GM19023 (cell line): ENCODE measurements around the gene WDR45B.
"Not testable (repeated sequence)": the region's sequence is repeated elsewhere in the genome, so short reads cannot be mapped to it uniquely, and the experiment has no call there.

ENCODE experiments used
- ATAC-seq: cut with Tn5 transposase; IDR thresholded peaks from one replicate; pipeline ENCODE4 v1.9.1; 2021; ENCODE audit warnings: mild to moderate bottlenecking, moderate library complexity; ENCODE audit not compliant: unreplicated experiment

WDR45B gene

DNA sequence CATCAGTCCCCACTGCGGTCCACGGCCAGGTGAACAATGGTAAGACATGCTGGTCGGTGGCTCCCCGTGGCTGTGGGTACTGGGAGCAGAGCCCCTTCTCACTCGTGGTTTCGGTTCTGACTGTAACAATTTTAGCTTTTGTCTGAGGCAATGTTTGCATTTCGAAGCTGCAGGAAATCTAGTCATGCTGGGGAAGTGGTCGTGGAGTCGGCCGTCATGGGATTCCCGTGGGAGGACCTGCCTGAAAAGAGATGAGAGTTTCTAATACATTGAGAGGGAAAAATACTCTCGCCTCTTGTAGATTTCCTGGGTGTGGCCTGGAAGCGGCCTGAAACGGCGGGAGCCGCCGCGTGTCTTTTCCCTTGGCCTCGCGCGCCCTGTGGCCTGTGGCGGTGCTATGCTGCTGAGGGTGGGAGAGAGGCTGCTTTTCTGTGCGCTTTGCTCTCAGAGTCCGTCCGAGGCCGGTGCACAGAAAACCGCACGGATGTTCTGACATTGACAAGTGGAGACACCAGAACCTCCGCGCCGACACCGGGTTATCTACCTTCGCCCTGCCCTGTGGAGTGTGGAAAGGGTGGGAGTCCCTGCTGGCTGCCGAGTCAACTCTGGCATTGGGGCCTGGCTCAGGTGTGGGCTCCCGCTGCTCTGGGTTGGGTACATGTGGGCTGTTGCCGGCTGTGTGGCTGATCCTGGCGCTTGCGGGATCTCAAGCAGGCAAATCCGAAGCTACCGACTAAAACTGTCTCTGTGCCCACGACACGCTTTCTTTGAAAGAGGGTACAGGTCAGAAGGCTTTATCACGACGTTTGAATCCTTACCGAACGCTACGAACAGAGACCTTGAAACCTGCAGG lies 60.8 kb downstream of the WDR45B start:
- no peak for ATAC-seq

DNA sequence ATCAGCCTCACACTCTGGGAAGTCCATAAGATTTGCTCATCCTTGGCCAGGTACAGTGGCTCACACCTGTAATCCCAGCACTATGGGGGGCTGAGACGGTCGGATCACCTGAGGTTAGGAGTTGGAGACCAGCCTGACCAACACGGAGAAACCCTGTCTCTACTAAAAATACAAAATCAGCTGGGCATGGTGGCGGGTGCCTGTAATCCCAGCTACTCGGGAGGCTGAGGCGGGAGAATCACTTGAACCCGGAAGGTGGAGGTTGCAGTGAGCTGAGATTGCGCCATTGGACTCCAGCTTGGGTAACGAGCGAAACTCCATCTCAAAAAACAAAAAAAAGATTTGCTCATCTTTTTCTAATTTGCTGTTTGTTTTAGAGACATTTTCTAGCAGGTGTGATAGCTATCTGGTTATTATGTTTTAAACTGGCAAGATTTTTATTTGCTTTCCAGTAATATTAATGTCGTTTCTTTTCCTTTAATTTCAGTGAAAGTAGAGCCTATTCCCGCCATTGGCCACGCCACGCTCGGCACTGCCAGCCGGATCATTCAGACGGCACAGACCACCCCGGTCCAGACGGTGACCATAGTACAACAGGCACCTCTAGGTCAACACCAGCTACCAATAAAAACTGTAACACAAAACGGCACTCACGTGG lies 61.5 kb downstream of the WDR45B start:
- no peak for ATAC-seq

GRCh38 chr17:82585935-82586575 lies 62.2 kb downstream of the WDR45B start:
- not testable (repeated sequence) for ATAC-seq

DNA sequence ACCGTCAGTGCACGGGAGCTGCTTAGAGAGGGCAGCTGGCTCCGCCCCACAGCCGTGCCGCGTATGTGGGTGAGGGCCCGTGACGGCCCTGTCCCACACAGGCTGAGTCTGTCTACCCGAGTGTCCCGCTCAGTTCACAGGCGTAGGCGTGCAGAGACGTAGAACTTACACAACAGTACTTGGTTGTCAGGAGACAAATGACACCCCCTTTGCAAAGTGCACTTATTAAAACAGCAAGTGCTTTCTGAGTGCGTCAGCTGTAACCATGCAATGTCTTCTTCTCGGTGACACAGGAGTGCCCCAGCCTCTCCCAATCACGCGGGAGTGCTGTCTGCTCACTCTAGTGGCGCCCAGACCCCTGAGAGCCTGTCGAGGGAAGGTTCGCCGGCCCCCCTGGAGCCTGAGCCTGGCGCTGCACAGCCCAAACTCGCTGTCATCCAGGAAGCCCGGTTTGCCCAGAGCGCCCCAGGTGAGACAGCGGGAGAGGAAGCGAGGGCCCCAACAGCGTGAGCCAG lies 64.5 kb downstream of the WDR45B start:
- ATAC-seq, result no peak

- no peak for ATAC-seq
These were observed 65.5 kb downstream of the WDR45B start for GRCh38 chr17:82582709-82583108.

- ATAC-seq, result no peak
These were observed 66.0 kb downstream of the WDR45B start for GRCh38 chr17:82582213-82582612.

GRCh38 chr17:82579969-82580368 lies 68.3 kb downstream of the WDR45B start:
- ATAC-seq, result not testable (repeated sequence)

DNA sequence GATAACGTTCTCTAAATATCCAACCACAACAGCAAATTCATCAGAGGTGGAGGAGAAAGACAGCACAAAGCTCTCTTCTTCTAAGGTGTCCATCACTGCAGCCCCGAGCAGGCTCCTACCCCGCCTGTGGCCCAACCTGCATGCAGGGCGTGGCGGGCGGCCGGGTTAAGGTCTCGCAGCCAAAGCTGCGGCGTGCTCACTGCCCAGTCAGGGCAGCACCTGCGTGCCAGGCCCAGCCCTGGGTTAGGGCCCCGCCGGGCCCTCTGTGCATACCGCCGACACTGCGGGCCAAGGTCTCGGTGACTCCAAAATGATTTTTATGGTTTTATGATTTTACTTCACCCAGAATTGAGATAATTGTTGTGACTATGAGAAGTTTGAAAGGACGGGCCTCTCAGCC lies 70.9 kb downstream of the WDR45B start:
- ATAC-seq, result no peak

DNA sequence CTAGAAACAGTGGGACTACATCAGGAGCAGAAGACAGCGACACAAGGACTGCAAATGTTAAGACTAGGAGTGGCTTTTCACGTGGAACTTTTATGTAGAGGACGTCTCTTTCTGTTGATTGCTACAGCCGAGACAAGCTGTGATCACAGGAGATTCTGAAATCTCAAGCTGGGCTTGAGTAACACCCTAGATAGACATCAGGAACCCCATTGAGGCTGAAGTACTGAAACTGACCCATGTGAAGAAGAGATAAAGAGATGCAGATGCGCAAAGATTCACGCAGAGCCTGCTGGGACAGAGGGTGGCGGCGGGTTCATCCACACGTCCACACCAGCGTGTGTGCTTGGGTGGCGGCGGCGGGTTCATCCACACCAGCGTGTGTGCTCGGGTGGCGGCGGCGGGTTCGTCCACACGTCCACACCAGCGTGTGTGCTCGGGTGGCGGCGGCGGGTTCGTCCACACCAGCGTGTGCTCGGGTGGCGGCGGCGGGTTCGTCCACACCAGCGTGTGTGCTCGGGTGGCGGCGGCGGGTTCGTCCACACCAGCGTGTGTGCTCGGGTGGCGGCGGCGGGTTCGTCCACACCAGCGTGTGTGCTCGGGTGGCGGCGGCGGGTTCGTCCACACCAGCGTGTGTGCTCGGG lies 72.5 kb downstream of the WDR45B start:
- not testable (repeated sequence) for ATAC-seq

GRCh38 chr17:82574041-82574440 lies 74.2 kb downstream of the WDR45B start:
- ATAC-seq, result no peak

DNA sequence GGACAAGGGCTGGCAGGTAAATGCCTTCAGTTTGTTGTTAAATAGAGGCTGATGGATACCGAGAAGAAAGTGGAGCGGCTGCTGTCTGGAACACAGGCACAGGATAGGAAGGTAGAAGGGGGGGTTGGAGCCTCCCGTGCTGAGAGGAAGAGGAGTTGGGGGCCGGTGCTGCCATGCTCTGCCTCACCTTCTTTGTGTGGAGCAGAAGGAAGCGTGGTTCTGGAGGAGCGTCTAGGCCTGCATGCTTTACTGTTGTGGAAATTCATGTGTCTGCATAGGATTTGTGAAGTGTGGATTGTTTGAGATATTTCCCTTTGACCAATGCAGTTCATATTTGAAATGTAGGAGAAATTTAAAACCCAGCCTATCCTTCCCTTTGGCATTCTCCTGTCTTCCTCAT lies 76.4 kb downstream of the WDR45B start:
- no peak for ATAC-seq

DNA sequence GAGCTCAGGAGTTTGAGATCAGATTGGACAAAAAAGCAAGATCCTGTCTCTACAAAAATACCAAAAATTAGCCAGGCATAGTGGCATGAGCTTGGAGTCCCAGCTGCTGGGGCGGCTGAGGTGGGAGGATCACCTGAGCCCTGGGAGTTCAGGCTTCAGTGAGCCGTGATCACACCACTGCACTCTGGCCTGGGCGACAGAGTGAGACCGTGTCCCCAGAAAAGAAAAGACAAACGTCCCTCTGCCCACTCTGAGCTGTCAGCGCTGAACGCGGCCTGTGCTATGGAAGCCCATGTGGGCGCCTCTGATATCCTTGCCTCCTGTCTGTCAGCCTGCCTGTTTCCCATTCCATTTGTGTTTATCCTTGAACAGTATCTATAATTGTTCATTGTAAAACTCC lies 78.0 kb downstream of the WDR45B start:
- no peak for ATAC-seq

DNA sequence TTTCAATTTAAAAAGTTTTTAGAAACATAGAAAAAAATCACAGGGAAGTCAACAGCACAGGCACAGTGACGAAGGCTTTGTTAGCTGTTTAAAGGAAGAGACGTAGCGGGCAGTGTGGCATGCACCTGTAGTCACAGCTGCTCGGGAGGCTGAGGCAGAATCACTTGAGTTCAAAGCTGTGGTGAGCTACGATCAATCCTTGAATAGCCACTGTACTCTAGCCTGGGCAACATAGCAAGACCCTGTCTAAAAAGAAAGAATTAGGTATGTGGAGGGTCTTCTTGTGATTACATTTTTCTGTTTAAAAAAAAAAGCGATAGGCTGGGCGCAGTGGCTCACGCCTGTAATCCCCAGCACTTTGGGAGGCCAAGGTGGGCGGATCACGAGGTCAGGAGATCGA lies 78.6 kb downstream of the WDR45B start:
- no peak for ATAC-seq

DNA sequence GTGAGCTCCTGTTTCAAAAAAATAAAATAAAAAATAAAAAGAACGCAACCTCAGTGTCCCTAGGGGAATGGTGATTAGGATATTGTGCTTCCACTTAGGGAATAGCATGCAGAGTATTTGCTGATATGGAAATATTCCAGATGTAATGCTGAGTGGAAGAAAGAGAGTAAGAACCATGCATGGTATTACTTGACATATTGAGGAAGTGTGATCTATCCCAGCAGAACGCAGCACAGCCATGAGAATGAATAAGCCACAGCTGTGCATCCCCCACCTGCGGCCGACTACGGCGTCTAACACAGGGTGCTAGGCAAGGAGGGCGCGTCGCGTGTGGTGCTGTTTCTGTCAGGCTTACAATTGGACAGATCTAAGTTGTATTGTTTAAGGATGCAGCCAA lies 79.2 kb downstream of the WDR45B start:
- ATAC-seq, result no peak

DNA sequence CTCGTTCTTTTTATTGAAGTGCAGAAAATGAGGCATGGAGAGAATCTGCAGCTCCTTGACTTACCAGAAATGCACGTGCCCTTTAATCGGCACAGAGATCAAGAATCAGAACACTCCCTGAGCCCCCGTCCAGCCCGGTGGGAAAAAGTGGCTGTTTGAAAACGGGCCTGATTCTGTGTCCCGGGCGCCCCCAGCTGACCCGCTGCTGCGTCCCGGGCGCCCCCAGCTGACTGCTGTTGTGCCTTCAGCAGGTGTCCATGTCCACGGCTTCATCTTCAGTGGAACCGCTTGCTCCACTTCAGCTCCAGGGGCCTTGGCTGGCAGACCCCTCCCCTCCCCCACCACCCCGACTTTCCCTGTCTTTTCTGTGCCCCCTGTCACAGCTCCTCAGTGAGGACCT lies 81.0 kb downstream of the WDR45B start:
- ATAC-seq, result no peak

- no peak for ATAC-seq
These were observed 81.9 kb downstream of the WDR45B start for GRCh38 chr17:82566129-82566960.

GRCh38 chr17:82565551-82565950 lies 82.7 kb downstream of the WDR45B start:
- ATAC-seq, result no peak
